AG09319 (cell line): ENCODE results near the gene PRICKLE3.

Source experiments
- DNase-seq: peaks from one replicate; pipeline ENCODE4 v3.0.0-alpha.2; 2010; ENCODE audit warnings: low read depth; ENCODE audit errors: extremely low read depth
- CTCF ChIP-seq: IDR thresholded peaks from 2 replicates; pipeline ENCODE4 v1.5.1; 2011; ENCODE audit warnings: low read depth, mild to moderate bottlenecking, inconsistent platforms, low read length, moderate library complexity

The PRICKLE3 gene

GRCh38 chrX:49163555-49164419, 22.4 kb downstream of the PRICKLE3 start:
- peak; percentile 42 for DNase-seq
- peak; percentile 27 for TF ChIP-seq CTCF

- TF ChIP-seq CTCF, result no peak
- DNase-seq, result no peak
These were observed 23.6 kb downstream of the PRICKLE3 start, which contains the start of gene MAGIX for GRCh38 chrX:49162620-49163019. TSS of gene MAGIX (plus strand) at chrX:49162758. CDS start at chrX:49162890, 132 bp downstream.

- no peak for TF ChIP-seq CTCF
These were observed 24.5 kb downstream of the PRICKLE3 start for GRCh38 chrX:49161632-49162031.

GRCh38 chrX:49160908-49161307, 25.3 kb downstream of the PRICKLE3 start:
- no peak for DNase-seq
- TF ChIP-seq CTCF, result no peak

More at GRCh38 chrX:49161632-49162031, 24.5 kb downstream of the PRICKLE3 start:
- DNase-seq, result no peak

- TF ChIP-seq CTCF, result no peak
These were observed 29.0 kb downstream of the PRICKLE3 start for GRCh38 chrX:49157194-49157593.

GRCh38 chrX:49155900-49156837, 30.0 kb downstream of the PRICKLE3 start:
- peak; percentile 49 for TF ChIP-seq CTCF
- DNase-seq, result peak; percentile 62

More at GRCh38 chrX:49157194-49157593, 29.0 kb downstream of the PRICKLE3 start:
- DNase-seq, result no peak
